Nephron progenitor cell (in vitro differentiated cells): ENCODE measurements around the gene MYO7B.

Source experiments
- DNase-seq: peaks from one replicate; pipeline ENCODE4 v3.0.0; 2021
- H3K27ac Mint-ChIP-seq: 2 replicates; pipeline ENCODE4 v1.8.0; 2021; ENCODE audit warnings: mild to moderate bottlenecking, moderate library complexity, mixed read lengths
- H3K27me3 Mint-ChIP-seq: 2 replicates; pipeline ENCODE4 v1.8.0; 2021; ENCODE audit warnings: mild to moderate bottlenecking, low read depth, mixed read lengths; ENCODE audit not compliant: poor library complexity
- H3K36me3 Mint-ChIP-seq: 2 replicates; pipeline ENCODE4 v1.8.0; 2021; ENCODE audit warnings: low read depth, mixed read lengths
- H3K4me1 Mint-ChIP-seq: 2 replicates; pipeline ENCODE4 v1.8.0; 2021; ENCODE audit warnings: mixed read lengths
- H3K4me3 Mint-ChIP-seq: 2 replicates; pipeline ENCODE4 v1.8.0; 2021; ENCODE audit warnings: mild to moderate bottlenecking, moderate library complexity, mixed read lengths
- H3K9me3 Mint-ChIP-seq: 2 replicates; pipeline ENCODE4 v1.8.0; 2021; ENCODE audit warnings: mild to moderate bottlenecking, moderate library complexity, mixed read lengths
- TF ChIP-seq, protein P1 (sequence below): fragments of 200-600 bp; sonication (generic); IDR thresholded peaks from 2 replicates; pipeline ENCODE4 v1.5.0; 2021; ENCODE audit warnings: antibody characterized with exemption

The MYO7B gene

GRCh38 chr2:127559454-127559853 lies 24.0 kb downstream of the MYO7B start:
- Mint-ChIP-seq H3K27ac (no peak overlapping the region), H3K36me3 (peaks cover 6% of the 10 kb centered on the region), H3K4me3 (no peak overlapping the region), H3K27me3 (peaks cover 24% of the 10 kb centered on the region), H3K9me3 (peaks cover 35% of the 10 kb centered on the region), H3K4me1 (peaks cover 6% of the 10 kb centered on the region)
- DNase-seq: no peak
- TF ChIP-seq, protein P1, sequence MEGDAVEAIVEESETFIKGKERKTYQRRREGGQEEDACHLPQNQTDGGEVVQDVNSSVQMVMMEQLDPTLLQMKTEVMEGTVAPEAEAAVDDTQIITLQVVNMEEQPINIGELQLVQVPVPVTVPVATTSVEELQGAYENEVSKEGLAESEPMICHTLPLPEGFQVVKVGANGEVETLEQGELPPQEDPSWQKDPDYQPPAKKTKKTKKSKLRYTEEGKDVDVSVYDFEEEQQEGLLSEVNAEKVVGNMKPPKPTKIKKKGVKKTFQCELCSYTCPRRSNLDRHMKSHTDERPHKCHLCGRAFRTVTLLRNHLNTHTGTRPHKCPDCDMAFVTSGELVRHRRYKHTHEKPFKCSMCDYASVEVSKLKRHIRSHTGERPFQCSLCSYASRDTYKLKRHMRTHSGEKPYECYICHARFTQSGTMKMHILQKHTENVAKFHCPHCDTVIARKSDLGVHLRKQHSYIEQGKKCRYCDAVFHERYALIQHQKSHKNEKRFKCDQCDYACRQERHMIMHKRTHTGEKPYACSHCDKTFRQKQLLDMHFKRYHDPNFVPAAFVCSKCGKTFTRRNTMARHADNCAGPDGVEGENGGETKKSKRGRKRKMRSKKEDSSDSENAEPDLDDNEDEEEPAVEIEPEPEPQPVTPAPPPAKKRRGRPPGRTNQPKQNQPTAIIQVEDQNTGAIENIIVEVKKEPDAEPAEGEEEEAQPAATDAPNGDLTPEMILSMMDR: no peak

DNA sequence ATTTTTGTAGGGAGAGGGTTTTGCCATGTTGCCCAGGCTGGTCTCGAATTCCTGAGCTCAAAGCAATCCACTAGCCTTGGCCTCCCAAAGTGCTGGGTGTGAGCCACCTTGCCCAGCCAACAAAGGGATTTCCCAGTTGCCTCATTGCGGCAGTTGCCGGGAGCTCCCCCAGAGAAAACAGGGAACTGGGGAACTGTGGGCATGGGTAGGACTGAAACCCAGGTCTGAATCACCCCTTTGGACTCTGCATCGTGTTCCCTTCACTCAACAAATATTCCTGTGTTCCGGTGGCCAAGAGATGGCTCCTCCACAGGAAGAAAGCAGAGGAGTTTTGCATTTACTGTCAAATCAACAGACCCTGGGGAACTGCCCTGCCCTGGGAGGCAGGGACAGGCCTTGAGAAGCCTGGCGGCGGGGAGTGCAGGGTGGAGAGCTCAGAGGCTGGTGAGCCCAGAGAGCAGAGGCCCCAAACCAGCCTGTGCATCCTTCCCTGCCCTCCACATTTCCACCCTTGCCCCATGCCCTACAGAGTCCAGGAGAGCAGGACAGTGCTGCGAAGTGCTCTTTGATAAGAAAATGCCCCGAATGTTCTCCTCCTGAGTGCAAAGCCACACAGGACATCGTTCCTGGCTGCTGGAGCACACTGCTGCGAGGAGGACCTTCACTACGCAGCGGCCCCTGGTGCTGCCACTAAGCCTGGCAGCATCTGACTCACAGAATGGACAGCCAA lies 24.9 kb downstream of the MYO7B start:
- Mint-ChIP-seq H3K9me3 (peaks cover 29% of the 10 kb centered on the region), H3K4me3 (no peak overlapping the region), H3K36me3 (peaks cover 6% of the 10 kb centered on the region), H3K4me1 (peaks cover 6% of the 10 kb centered on the region), H3K27ac (no peak overlapping the region), H3K27me3 (peaks cover 24% of the 10 kb centered on the region)
- TF ChIP-seq, protein P1: no peak
- DNase-seq: no peak

GRCh38 chr2:127560931-127561280 lies 25.4 kb downstream of the MYO7B start:
- Mint-ChIP-seq H3K4me1 (peaks cover 6% of the 10 kb centered on the region), H3K27me3 (peaks cover 24% of the 10 kb centered on the region), H3K4me3 (no peak overlapping the region), H3K27ac (no peak overlapping the region), H3K36me3 (peaks cover 6% of the 10 kb centered on the region), H3K9me3 (peaks cover 23% of the 10 kb centered on the region)
- no peak for DNase-seq
- TF ChIP-seq, protein P1: no peak

DNA sequence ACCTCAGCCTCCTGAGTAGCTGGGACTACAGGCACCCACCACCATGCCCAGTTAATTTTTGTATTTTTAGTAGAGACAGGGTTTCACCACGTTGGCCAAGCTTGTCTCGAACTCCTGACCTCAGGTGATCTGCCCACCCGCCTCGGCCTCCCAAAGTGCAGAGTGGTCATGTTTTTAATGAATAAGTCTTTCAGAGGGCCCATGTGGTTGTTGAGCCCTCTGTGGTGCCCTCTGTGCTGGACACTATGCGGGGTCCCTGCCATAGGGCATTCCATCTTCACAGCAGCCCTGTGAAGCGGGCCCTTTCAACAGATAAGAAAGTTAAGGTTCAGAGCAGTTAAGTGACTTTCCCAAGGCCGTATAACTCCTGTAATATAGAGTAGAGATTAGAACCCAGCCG lies 25.9 kb downstream of the MYO7B start:
- peaks cover 22% of the 10 kb centered on the region for H3K27me3 Mint-ChIP-seq
- no peak for DNase-seq
- H3K9me3 Mint-ChIP-seq: peaks cover 19% of the 10 kb centered on the region
- no peak overlapping the region for H3K27ac Mint-ChIP-seq
- H3K4me1 Mint-ChIP-seq: peaks cover 6% of the 10 kb centered on the region
- H3K36me3 Mint-ChIP-seq: peaks cover 6% of the 10 kb centered on the region
- H3K4me3 Mint-ChIP-seq: no peak overlapping the region
- TF ChIP-seq, protein P1: no peak

DNA sequence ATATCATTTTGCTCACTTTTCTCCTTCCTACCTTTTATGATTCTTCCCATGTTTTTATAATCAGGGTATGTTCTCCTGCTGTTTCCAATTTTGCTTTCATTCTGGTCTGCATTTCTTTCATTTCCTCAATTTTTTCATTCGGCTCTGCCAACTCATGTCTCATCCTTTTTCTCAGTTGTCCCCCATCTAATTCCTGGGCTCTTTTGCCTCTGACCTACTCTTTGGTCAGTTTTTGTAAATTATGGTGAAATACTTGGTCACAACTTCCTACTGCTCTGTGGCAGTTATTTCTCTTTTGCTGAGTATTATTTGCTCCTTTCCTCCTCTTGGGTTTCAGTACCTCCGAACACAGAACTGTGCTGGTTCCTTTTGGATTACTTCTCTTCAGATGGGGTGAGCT lies 27.5 kb downstream of the MYO7B start:
- Mint-ChIP-seq H3K27me3 (peaks cover 16% of the 10 kb centered on the region), H3K36me3 (no peaks in the 10 kb centered on the region), H3K27ac (no peak overlapping the region), H3K4me3 (no peak overlapping the region), H3K9me3 (peaks cover 4% of the 10 kb centered on the region), H3K4me1 (peaks cover 12% of the 10 kb centered on the region)
- DNase-seq: no peak
- TF ChIP-seq, protein P1: no peak
